Measurements from ENCODE around the gene CLCN2. TPM values are rescaled to one million over a fixed set of nuclear protein-coding genes. Genes with fewer than 3 reads are reported as not detected.
"Not testable (repeated sequence)": the region's sequence is repeated elsewhere in the genome, so short reads cannot be mapped to it uniquely, and the experiment has no call there.

CLCN2 gene
- total RNA-seq, 1 donor, result 0.63 TPM

DNA sequence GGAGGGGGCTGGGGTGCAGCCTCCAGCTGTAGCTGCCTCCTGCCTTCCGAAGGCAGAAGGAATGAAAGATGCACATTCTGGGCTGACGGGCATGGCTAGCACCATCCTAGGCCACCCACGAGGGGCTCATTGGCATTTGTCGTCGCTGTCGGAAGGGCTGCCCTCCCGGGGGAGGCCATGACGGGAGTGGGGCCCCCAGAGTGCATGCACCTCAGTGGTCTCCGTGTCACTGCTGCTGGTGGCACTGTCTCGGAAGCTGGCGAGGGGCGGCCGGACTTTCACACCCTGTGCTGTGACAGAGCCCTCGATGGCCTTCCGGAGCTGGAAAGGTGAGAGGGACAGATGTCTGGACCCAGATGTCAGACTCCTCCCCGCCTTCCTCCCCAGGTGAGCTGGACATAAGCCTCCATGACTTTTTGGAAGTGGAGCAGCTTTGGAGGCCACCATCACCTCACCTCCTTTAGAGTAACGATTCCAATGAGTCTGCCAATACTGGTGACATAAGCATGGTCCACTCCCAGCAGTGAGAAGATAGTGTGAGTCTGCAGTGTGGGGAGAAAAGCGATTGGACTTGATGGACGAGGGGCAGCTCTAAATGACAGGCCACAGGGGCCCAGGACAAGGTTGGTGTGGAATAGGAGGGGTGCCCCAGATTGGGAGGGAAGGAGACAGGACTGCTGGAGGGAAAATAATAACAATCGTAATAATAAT lies 14.8 kb downstream of the CLCN2 start:
- Histone ChIP-seq H3K4me3 (ENCODE audit: low read length) (no peak overlapping the region), H3K9me3 (ENCODE audit: low read depth, low read length) (no peaks in the 10 kb centered on the region), H3K27me3 (ENCODE audit: insufficient read depth, low read length) (no peaks in the 10 kb centered on the region), H3K4me1 (ENCODE audit: insufficient read depth, low read length) (no peaks in the 10 kb centered on the region)

DNA sequence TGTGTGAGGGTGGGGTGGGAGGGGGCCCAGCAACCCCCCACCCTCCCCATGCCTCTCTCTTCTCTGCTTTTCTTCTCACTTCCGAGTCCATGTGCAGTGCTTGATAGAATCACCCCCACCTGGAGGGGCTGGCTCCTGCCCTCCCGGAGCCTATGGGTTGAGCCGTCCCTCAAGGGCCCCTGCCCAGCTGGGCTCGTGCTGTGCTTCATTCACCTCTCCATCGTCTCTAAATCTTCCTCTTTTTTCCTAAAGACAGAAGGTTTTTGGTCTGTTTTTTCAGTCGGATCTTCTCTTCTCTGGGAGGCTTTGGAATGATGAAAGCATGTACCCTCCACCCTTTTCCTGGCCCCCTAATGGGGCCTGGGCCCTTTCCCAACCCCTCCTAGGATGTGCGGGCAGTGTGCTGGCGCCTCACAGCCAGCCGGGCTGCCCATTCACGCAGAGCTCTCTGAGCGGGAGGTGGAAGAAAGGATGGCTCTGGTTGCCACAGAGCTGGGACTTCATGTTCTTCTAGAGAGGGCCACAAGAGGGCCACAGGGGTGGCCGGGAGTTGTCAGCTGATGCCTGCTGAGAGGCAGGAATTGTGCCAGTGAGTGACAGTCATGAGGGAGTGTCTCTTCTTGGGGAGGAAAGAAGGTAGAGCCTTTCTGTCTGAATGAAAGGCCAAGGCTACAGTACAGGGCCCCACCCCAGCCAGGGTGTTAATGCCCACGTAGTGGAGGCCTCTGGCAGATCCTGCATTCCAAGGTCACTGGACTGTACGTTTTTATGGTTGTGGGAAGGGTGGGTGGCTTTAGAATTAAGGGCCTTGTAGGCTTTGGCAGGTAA lies 15.9 kb downstream of the CLCN2 start:
- Histone ChIP-seq H3K9me3 (ENCODE audit: low read depth, low read length) (no peaks in the 10 kb centered on the region), H3K4me3 (ENCODE audit: low read length) (no peak overlapping the region), H3K4me1 (ENCODE audit: insufficient read depth, low read length) (no peaks in the 10 kb centered on the region)

DNA sequence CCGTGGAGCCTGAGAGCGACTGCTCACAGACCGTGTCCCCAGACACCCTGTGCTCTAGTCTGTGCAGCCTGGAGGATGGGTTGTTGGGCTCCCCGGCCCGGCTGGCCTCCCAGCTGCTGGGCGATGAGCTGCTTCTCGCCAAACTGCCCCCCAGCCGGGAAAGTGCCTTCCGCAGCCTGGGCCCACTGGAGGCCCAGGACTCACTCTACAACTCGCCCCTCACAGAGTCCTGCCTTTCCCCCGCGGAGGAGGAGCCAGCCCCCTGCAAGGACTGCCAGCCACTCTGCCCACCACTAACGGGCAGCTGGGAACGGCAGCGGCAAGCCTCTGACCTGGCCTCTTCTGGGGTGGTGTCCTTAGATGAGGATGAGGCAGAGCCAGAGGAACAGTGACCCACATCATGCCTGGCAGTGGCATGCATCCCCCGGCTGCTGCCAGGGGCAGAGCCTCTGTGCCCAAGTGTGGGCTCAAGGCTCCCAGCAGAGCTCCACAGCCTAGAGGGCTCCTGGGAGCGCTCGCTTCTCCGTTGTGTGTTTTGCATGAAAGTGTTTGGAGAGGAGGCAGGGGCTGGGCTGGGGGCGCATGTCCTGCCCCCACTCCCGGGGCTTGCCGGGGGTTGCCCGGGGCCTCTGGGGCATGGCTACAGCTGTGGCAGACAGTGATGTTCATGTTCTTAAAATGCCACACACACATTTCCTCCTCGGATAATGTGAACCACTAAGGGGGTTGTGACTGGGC lies 16.7 kb downstream of the CLCN2 start:
- Histone ChIP-seq H3K4me1 (ENCODE audit: insufficient read depth, low read length) (no peaks in the 10 kb centered on the region), H3K9me3 (ENCODE audit: low read depth, low read length) (no peaks in the 10 kb centered on the region), H3K27me3 (ENCODE audit: insufficient read depth, low read length) (no peaks in the 10 kb centered on the region), H3K4me3 (ENCODE audit: low read length) (no peak overlapping the region)

More for the DNA sequence above, 15.9 kb downstream of the CLCN2 start:
- no peaks in the 10 kb centered on the region for H3K27me3 ChIP-seq (ENCODE audit: insufficient read depth, low read length)

- Histone ChIP-seq H3K27me3 (ENCODE audit: insufficient read depth, low read length) (no peaks in the 10 kb centered on the region), H3K4me1 (ENCODE audit: insufficient read depth, low read length) (no peaks in the 10 kb centered on the region), H3K9me3 (ENCODE audit: low read depth, low read length) (no peaks in the 10 kb centered on the region), H3K4me3 (ENCODE audit: low read length) (no peak overlapping the region)
These were observed 18.1 kb downstream of the CLCN2 start for GRCh38 chr3:184343200-184343876.

DNA sequence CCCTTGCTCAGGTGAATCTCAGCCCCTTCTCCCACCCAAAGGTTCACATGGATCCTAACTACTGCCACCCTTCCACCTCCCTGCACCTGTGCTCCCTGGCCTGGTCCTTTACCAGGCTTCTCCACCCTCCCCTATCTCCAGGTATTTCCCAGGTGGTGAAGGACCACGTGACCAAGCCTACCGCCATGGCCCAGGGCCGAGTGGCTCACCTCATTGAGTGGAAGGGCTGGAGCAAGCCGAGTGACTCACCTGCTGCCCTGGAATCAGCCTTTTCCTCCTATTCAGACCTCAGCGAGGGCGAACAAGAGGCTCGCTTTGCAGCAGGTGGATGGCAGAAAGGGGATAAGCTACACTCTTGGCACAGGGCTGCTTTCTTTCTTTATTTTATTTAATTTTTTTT lies 19.5 kb downstream of the CLCN2 start:
- Histone ChIP-seq H3K4me3 (ENCODE audit: low read length) (no peak overlapping the region), H3K27me3 (ENCODE audit: insufficient read depth, low read length) (no peaks in the 10 kb centered on the region), H3K4me1 (ENCODE audit: insufficient read depth, low read length) (peaks cover 6% of the 10 kb centered on the region), H3K9me3 (ENCODE audit: low read depth, low read length) (no peaks in the 10 kb centered on the region)

GRCh38 chr3:184339451-184340135 lies 21.8 kb downstream of the CLCN2 start:
- H3K9me3 ChIP-seq (ENCODE audit: low read depth, low read length); H3K27me3 ChIP-seq (ENCODE audit: insufficient read depth, low read length); H3K4me3 ChIP-seq (ENCODE audit: low read length): not testable (repeated sequence)
- peaks cover 19% of the 10 kb centered on the region for H3K4me1 ChIP-seq (ENCODE audit: insufficient read depth, low read length)

DNA sequence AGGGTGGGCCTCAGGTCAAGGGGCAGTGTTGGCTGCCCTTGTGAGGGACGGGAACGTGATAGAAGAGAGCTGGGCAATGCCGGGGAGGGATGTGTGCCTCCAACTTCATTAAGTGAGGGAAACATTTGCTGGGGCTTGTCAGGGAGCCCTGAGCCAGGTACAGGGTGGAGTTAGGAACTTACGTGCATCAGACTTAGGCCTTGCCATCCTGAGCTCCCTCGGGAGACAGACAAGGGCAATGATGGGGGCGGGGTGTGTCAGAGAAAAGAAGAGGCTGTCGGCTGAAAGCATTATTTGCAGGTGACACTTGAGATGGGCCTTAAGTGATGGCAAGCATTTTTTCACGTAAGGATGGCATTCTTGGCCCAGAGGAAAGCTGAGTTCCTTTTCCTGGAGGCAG lies 22.4 kb downstream of the CLCN2 start:
- no peaks in the 10 kb centered on the region for H3K9me3 ChIP-seq (ENCODE audit: low read depth, low read length)
- H3K4me1 ChIP-seq (ENCODE audit: insufficient read depth, low read length), result peaks cover 19% of the 10 kb centered on the region
- H3K27me3 ChIP-seq (ENCODE audit: insufficient read depth, low read length), result no peaks in the 10 kb centered on the region
- no peak overlapping the region for H3K4me3 ChIP-seq (ENCODE audit: low read length)

- no peaks in the 10 kb centered on the region for H3K9me3 ChIP-seq (ENCODE audit: low read depth, low read length)
- no peak overlapping the region for H3K4me3 ChIP-seq (ENCODE audit: low read length)
- H3K4me1 ChIP-seq (ENCODE audit: insufficient read depth, low read length), result peaks cover 19% of the 10 kb centered on the region
- H3K27me3 ChIP-seq (ENCODE audit: insufficient read depth, low read length), result no peaks in the 10 kb centered on the region
These were observed 22.9 kb downstream of the CLCN2 start for GRCh38 chr3:184338511-184338945.

DNA sequence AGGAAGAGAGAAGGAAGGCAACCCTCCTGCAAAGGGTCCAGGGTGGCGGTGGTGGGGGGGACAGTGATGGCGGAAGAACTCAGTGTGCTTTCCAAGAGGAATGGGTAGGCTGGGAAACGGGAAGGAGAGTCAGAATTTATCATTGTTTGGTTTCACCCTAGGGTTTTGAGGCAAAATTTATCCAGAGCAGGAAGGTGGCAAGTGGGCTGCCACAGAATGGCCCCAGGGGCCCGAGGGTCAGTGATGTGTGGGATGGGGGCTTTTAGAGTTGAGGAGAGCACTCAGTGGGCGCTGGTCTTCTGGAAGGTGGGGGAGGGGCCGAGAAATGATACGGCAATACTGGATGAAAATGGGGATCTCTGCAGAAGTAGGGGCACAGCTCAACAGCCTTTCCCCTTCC lies 23.4 kb downstream of the CLCN2 start:
- H3K4me1 ChIP-seq (ENCODE audit: insufficient read depth, low read length), result peaks cover 19% of the 10 kb centered on the region
- H3K27me3 ChIP-seq (ENCODE audit: insufficient read depth, low read length), result no peaks in the 10 kb centered on the region
- H3K9me3 ChIP-seq (ENCODE audit: low read depth, low read length), result no peaks in the 10 kb centered on the region
- H3K4me3 ChIP-seq (ENCODE audit: low read length), result no peak overlapping the region

DNA sequence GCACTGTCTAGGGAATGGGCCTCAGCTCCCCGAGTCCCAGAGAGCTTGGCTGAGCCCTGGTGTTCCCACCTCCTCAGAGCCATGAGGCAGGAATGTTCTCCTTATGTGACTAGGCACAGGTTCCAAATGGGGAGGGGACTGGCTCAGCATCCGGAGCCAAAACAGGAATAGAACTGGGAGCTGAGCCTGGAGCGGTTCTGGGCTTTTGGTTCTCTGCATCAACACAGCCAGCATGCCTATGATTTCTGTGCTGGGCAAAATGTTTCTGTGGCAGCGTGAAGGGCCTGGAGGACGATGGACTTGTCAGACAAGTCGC lies 24.0 kb downstream of the CLCN2 start, which contains the start of gene FAM131A:
TSS of gene FAM131A (plus strand) at position 202 of the 316 bp plus-strand sequence. CDS start at position 233, 31 bp downstream.
- Histone ChIP-seq H3K9me3 (ENCODE audit: low read depth, low read length) (no peaks in the 10 kb centered on the region), H3K27me3 (ENCODE audit: insufficient read depth, low read length) (no peaks in the 10 kb centered on the region), H3K4me1 (ENCODE audit: insufficient read depth, low read length) (peaks cover 19% of the 10 kb centered on the region), H3K4me3 (ENCODE audit: low read length) (peak within 1 kb of the TSS; percentile 54)

- Histone ChIP-seq H3K9me3 (ENCODE audit: low read depth, low read length) (no peaks in the 10 kb centered on the region), H3K4me1 (ENCODE audit: insufficient read depth, low read length) (peaks cover 19% of the 10 kb centered on the region), H3K27me3 (ENCODE audit: insufficient read depth, low read length) (no peaks in the 10 kb centered on the region), H3K4me3 (ENCODE audit: low read length) (peak overlapping the region; percentile 54)
These were observed 24.6 kb downstream of the CLCN2 start for GRCh38 chr3:184336547-184337398.

- H3K4me3 ChIP-seq (ENCODE audit: low read length), result peak overlapping the region; percentile 54
- H3K9me3 ChIP-seq (ENCODE audit: low read depth, low read length), result no peaks in the 10 kb centered on the region
- peaks cover 19% of the 10 kb centered on the region for H3K4me1 ChIP-seq (ENCODE audit: insufficient read depth, low read length)
- H3K27me3 ChIP-seq (ENCODE audit: insufficient read depth, low read length), result no peaks in the 10 kb centered on the region
These were observed 25.5 kb downstream of the CLCN2 start for GRCh38 chr3:184335661-184336546.

GRCh38 chr3:184335291-184335660 lies 26.1 kb downstream of the CLCN2 start:
- Histone ChIP-seq H3K27me3 (ENCODE audit: insufficient read depth, low read length) (no peaks in the 10 kb centered on the region), H3K4me1 (ENCODE audit: insufficient read depth, low read length) (peaks cover 19% of the 10 kb centered on the region), H3K4me3 (ENCODE audit: low read length) (peak overlapping the region; percentile 54), H3K9me3 (ENCODE audit: low read depth, low read length) (no peaks in the 10 kb centered on the region)

Data from mononuclear cell (primary cell).